PFSK-1 (cell line): Measurements from ENCODE around the gene GALNT12.

Experiments used
- FOXP2 ChIP-seq: optimal IDR thresholded peaks from 2 replicates; pipeline ENCODE3; 2011; ENCODE audit warnings: borderline replicate concordance, control low read depth, inconsistent platforms; ENCODE audit not compliant: insufficient read depth; ENCODE audit errors: extremely low read length, extremely low read depth
- POLR2AphosphoS5 ChIP-seq: IDR thresholded peaks from 2 replicates; pipeline ENCODE4 v1.6.1; 2012; ENCODE audit warnings: low read depth, mild to moderate bottlenecking, control low read depth, low read length, moderate library complexity
- REST ChIP-seq, 2 experiments: IDR thresholded peaks; 2 replicates each; pipeline versions ENCODE4 v1.6.1 to v1.8.0; 2011 to 2012; ENCODE audit warnings: low read depth in 2 of 2, low read length in 2 of 2, control low read depth in 1 of 2, inconsistent platforms in 1 of 2, mild to moderate bottlenecking in 1 of 2, moderate library complexity in 1 of 2; ENCODE audit not compliant: insufficient read depth in 1 of 2
- SIN3A ChIP-seq: IDR thresholded peaks from 2 replicates; pipeline ENCODE4 v1.6.1; 2012; ENCODE audit warnings: mild to moderate bottlenecking, low read length, moderate library complexity, borderline replicate concordance; ENCODE audit not compliant: insufficient read depth
- TAF1 ChIP-seq: IDR thresholded peaks from 2 replicates; pipeline ENCODE4 v1.6.1; 2012; ENCODE audit warnings: low read length, control low read depth, borderline replicate concordance; ENCODE audit not compliant: insufficient read depth

GALNT12 gene

GRCh38 chr9:98882569-98882923, 75.1 kb downstream of the GALNT12 start:
- TF ChIP-seq REST (IDR thresholded peaks at IDR 0.05; ENCODE audit: insufficient read depth in 1 of 2, low read depth in 2 of 2, low read length in 2 of 2) (no peak), SIN3A (no peak)

- TF ChIP-seq TAF1 (no peak), REST (IDR thresholded peaks at IDR 0.05; ENCODE audit: insufficient read depth in 1 of 2, low read depth in 2 of 2, low read length in 2 of 2) (no peak)
These were observed 75.8 kb downstream of the GALNT12 start for GRCh38 chr9:98883276-98883675.

DNA sequence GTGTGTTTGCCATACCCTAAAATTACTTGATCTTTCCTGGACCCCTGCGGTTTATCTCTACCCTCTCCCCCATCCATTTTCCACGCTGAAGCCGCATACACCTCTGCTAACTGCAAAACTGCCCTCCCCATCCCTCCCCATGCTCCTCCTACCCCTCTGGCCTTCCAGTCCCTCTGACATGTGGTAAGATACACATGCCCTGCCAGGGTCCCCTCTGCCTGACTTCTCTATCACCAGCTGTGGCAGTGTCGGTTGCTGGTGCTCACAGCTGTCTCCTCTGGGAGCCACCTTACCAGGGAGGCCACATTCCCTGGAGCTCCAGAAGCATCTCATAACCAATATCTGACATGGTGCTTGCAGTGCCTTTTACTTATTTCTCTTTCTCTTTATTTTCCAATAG, 77.4 kb downstream of the GALNT12 start:
- no peak for TF ChIP-seq REST (IDR thresholded peaks at IDR 0.05; ENCODE audit: insufficient read depth in 1 of 2, low read depth in 2 of 2, low read length in 2 of 2)
- no peak for TF ChIP-seq FOXP2
- TF ChIP-seq TAF1: no peak
- no peak for TF ChIP-seq POLR2AphosphoS5

DNA sequence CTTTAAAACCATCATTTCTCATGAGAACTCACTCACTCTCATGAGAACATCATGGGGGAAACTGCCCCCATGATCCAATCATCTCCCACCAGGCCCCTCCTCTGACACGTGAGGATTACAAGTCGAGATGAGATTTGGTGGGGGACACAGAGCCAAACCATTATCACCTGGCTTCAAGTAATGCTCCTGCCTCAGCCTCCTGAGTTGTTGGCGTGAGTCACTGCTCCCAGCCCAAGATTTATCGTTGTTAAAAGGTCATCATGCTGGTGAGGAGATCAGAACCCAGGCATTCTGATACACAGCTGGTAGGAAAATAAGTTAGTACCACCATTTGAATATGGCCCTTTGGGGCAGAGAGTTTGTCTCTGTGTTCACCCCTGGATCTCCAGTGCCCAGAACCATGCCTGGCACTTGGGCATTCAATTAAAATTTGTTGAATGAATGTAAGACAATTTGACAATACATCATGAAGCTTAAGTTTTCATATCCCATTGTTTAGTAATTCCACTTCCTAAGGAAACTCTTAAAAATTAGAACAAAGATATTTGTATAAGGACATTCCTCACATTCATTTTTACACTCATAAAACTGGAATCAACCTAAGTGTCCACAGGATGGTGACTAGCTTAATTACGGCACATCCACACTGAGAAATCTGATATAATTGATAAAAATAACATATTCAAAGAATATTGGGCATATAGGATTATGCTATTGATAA, 78.3 kb downstream of the GALNT12 start:
- TF ChIP-seq REST (IDR thresholded peaks at IDR 0.05; ENCODE audit: insufficient read depth in 1 of 2, low read depth in 2 of 2, low read length in 2 of 2) (no peak), SIN3A (no peak), POLR2AphosphoS5 (no peak), TAF1 (no peak), FOXP2 (no peak)

GRCh38 chr9:98886691-98887229, 79.3 kb downstream of the GALNT12 start:
- TF ChIP-seq POLR2AphosphoS5: no peak
- peak in 1 of 2 experiments; percentile 54; a peak in 1 of 4 replicates for TF ChIP-seq REST (IDR thresholded peaks at IDR 0.05; ENCODE audit: insufficient read depth in 1 of 2, low read depth in 2 of 2, low read length in 2 of 2)
